GM18498 (cell line): Measurements from ENCODE around the gene CADM1.

Experiments used
- ATAC-seq: cut with Tn5 transposase; IDR thresholded peaks from one replicate; pipeline ENCODE4 v1.9.1; 2021; ENCODE audit warnings: mild to moderate bottlenecking, moderate library complexity; ENCODE audit not compliant: unreplicated experiment

Gene CADM1

GRCh38 chr11:115452241-115452640, 52.0 kb downstream of the CADM1 start:
- ATAC-seq, result no peak

GRCh38 chr11:115450519-115450918, 53.7 kb downstream of the CADM1 start:
- ATAC-seq, result no peak

GRCh38 chr11:115447273-115447864, 56.8 kb downstream of the CADM1 start:
- ATAC-seq, result no peak

- ATAC-seq, result no peak
Observed at GRCh38 chr11:115446214-115446613, 58.0 kb downstream of the CADM1 start.

- no peak for ATAC-seq
Observed at GRCh38 chr11:115444542-115444941, 59.7 kb downstream of the CADM1 start.

GRCh38 chr11:115439969-115440540, 64.2 kb downstream of the CADM1 start:
- ATAC-seq, result no peak

GRCh38 chr11:115439385-115439784, 64.8 kb downstream of the CADM1 start:
- no peak for ATAC-seq

GRCh38 chr11:115437902-115438575, 66.2 kb downstream of the CADM1 start:
- no peak for ATAC-seq

- ATAC-seq, result no peak
Observed at GRCh38 chr11:115430345-115430744, 73.9 kb downstream of the CADM1 start.

GRCh38 chr11:115428306-115428705, 75.9 kb downstream of the CADM1 start:
- ATAC-seq, result no peak

GRCh38 chr11:115425816-115426215, 78.4 kb downstream of the CADM1 start:
- no peak for ATAC-seq

- ATAC-seq, result no peak
Observed at GRCh38 chr11:115425250-115425649, 79.0 kb downstream of the CADM1 start.

GRCh38 chr11:115423728-115424459, 80.3 kb downstream of the CADM1 start:
- ATAC-seq, result no peak

GRCh38 chr11:115421992-115422689, 82.1 kb downstream of the CADM1 start:
- ATAC-seq, result no peak

GRCh38 chr11:115421352-115421991, 82.7 kb downstream of the CADM1 start:
- no peak for ATAC-seq

GRCh38 chr11:115420505-115420904, 83.7 kb downstream of the CADM1 start:
- no peak for ATAC-seq

- ATAC-seq, result no peak
Observed at GRCh38 chr11:115418626-115419025, 85.6 kb downstream of the CADM1 start.

- no peak for ATAC-seq
Observed at GRCh38 chr11:115418081-115418480, 86.1 kb downstream of the CADM1 start.

- no peak for ATAC-seq
Observed at GRCh38 chr11:115411120-115411519, 93.1 kb downstream of the CADM1 start.

GRCh38 chr11:115409691-115410220, 94.5 kb downstream of the CADM1 start:
- ATAC-seq, result no peak
